GM18873 (cell line): ENCODE data around the gene GOLGA8H.
"Not testable (repeated sequence)": the region's sequence is repeated elsewhere in the genome, so short reads cannot be mapped to it uniquely, and the experiment has no call there.

Experiments
- ATAC-seq: cut with Tn5 transposase; IDR thresholded peaks from one replicate; pipeline ENCODE4 v1.9.1; 2021; ENCODE audit warnings: mild to moderate bottlenecking, moderate library complexity, moderate number of reproducible peaks; ENCODE audit not compliant: unreplicated experiment, low FRiP score

The GOLGA8H gene, protein sequence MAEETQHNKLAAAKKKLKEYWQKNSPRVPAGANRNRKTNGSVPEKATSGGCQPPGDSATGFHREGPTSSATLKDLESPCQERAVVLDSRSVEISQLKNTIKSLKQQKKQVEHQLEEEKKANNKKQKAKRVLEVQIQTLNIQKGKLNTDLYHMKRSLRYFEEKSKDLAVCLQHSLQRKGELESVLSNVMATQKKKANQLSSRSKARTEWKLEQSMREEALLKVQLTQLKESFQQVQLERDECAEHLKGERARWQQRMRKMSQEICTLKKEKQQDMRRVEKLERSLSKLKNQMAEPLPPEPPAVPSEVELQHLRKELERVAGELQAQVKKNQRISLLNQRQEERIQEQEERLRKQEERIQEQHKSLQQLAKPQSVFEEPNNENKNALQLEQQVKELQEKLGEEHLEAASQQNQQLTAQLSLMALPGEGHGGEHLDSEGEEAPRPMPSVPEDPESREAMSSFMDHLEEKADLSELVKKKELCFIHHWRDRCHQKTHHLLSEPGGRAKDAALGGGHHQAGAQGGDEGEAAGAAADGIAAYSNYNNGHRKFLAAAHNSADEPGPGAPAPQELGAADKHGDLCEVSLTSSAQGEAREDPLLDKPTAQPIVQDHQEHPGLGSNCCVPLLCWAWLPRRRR

DNA sequence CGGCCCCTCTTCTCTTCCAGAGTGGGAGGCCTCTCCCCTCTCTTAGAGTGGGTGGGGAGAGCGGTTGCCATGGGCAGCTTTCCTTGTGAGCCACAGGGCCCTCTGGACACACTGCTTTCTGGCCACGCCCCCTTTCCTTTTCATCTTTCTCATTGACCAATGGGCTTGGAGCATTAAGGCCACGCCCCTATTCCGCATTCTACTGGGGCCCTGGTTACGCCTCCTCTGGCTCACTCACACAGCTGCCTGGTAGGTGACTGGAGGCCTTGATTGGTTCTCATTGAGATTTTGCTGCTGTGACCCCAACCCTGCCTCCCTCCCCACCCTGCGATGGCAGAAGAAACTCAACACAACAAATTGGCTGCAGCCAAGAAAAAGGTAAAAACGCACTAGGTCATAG is at the start of gene GOLGA8H:
TSS of gene GOLGA8H (plus strand) at position 233 of the 400 bp plus-strand sequence. CDS start at position 331, 98 bp downstream.
- not testable (repeated sequence) for ATAC-seq

DNA sequence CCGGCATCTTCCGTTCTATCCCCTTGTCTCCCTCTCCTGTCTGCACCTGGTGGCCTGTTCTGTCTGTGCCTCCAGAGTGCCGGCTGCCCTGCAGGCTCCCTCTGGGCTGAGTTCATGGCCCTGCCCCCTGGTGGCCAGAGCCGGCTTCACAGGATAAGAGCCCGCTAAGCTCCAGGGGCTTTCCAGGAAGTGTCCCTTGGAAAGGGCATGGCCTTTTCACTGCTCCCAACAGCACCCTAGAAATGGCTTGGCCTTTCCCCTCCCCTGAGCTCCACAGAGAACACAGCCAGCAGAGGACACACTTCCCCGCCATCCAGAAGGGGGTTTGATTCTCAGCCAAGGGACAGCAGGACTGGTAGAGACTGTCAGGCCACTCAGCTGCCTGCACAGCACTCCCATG is 36.9 kb upstream of the GOLGA8H start:
- not testable (repeated sequence) for ATAC-seq

DNA sequence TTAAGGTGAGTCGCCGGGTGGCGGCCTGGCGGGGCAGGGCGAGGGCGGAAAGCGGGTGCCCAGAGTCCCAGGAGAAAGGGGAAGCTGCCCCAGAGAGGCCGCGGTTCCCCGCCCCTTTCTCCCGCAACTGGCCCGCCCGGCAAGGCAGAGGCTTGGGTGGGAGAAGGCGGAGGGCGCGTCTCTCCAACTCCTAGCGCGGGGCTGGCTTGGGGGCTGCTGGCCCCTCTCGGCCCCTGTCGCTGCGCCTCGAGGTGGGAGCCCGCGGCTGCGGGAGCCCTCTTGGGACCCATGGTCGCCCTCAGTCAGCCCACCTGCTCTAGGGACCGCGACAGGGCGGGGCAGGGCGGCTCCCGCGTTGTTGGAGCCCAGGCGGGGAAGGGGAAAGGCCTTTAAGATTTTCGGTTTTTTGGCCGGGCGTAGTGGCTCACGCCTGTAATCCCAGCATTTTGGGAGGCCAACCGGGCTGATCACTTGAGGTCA is 30.8 kb upstream of the GOLGA8H start:
- ATAC-seq, result not testable (repeated sequence)

DNA sequence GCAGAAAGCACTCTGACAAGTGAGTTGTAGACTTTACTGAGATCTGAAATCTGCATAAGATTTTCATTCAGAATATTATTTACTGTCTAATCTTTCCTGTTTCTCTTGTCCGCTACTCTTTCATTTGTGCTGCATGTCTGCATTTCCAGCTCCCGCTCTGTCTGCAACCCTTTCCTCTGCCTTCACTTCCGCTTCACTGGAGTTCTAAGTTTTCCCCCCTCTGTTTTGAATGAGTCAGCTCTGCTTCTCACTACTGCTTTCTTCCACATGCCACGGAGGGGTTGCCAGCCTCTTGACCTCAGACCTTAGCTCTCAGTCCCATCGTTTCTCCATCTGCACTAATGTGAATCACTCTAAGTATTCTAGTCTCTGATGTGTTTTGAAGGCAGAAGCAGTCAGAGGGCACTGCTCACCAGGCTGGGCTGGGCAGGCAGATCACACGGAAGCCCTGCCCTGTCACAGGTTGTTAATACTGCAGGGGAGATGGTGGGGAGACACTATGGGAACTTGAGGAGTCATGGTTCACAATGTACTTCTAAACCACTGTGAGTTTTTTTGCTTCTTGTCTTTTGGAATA is 24.3 kb upstream of the GOLGA8H start:
- ATAC-seq, result not testable (repeated sequence)

DNA sequence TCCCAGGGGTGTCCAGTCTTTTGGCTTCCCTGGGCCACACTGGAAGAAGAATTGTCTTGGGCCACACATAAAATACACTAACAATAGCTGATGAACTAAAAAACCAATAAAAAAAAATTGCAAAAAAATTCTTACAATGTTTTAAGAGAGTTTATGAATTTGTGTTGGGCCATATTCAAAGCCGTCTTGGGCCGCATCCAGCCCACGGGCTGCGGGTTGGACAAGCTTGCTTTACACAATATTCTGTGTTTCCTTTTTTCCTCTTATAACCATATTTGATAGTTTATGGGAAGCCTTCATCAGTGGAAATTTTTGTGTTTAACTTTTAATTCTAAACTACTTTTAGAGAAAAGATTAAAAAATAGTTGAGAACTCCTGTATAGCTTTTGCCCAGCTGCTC is 23.1 kb upstream of the GOLGA8H start:
- ATAC-seq, result not testable (repeated sequence)

DNA sequence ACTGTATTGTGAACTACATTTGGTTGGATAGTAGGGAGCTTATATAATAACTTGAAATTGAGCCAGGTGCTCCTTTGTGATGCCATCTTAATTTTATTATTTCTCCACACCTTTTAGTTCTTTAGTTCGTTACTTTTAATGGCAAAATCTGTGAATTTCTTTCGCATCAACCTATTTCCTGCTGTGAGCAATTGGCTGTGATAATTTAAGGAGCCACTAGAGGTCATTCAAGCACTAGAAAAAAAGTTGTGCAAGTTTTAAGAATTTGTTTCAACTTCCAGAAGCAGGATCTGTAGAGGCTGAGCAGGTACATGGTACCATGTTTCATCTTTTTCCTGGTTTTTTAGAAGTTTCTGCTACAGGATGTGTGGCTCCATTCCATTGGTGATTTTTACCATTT is 4.9 kb upstream of the GOLGA8H start:
- ATAC-seq, result not testable (repeated sequence)

DNA sequence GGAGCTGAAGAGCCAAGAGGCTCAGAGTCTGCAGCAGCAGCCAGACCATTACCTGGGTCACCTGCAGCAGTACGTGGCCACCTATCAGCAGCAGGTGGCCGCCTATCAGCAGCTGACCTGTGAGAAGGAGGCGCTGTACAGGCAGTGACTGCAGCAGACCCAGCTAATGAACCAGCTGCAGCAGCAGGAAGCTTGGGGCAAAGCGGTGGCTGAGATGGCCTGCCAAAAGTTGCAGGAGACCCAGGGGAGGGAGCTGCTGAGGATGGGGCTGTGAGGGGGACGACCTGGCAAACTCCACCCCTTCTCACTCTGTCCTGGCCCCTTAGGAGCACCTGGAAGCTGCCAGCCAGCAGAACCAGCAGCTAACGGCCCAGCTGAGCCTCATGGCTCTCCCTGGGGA is 8.4 kb downstream of the GOLGA8H start:
- ATAC-seq, result not testable (repeated sequence)

DNA sequence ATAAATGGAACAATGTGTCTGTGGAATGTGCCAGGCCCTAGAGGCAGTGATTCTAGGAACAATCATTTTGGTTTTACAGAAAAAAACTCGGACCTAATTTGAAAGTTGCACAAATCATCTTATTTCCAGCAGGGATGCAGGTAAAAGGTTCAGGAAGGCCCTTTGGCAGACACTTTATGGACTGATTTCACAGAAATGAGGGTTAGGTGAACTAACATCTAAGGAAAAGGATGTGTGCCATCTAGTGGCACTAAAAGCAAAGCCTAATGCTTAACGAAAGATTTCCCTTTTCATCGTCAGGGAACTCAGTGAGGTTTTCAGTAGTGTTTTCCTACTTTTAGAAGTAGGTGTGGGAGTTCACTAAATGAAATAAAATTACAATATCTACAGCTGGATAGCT is 17.5 kb downstream of the GOLGA8H start:
- not testable (repeated sequence) for ATAC-seq

DNA sequence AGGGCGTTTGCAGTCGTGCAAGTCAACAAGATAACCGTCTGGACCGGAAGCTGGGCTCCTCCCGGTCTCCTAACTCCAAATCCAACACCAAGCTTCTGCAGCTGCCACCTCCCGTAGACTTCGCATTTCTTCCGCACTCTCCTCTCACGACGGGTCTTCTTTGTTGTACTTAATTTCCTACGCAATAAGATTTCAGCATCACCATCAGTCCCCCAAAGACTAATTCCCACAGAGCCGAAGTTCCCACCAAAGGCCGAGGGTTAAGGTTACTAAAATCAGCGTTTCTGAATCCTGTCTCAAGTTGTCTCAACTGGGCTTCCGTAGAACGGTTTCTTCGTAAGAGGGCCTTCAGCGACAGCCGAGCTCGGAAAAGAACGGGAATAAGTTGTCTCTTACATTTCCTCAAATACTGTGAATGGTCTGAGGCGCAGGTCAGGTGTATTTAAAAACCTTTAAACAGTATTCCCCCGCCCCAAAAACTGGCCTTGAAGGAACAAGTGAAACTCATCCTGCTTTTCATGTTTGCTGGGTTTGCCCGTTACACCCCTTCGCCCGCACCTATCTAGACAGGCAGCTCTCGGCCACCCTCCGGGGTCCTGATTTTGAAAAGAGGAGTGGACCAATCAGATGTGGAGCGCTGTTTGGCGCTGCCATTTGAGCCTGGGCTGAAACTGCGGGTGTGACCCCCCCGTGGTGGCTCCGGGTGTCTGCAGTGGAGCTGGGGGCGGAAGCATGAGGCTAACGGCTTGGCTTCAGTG is 21.8 kb downstream of the GOLGA8H start, which contains the start of gene ARHGAP11B:
TSS of gene ARHGAP11B (plus strand) at position 693 of the 758 bp plus-strand sequence.
- peak; percentile 87 for ATAC-seq

DNA sequence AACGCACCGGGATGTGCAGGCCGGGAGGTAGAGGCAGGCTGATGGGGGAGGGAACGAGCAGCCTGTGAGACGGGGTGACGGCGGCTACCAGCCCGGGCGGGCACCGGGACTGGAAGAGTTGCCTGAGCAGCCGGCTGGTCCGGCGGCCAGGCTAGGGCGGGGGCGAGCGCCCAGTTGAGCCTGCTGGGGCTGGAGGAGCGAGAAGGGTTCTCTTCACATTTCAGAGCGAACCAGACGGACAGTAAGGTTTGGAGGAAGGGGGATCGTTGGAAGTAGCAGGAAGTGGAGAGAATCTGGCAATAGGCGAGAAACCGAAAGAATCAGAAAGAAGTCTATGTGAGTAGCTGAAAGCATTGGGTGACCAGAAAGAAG is 22.4 kb downstream of the GOLGA8H start:
- ATAC-seq, result not testable (repeated sequence)

DNA sequence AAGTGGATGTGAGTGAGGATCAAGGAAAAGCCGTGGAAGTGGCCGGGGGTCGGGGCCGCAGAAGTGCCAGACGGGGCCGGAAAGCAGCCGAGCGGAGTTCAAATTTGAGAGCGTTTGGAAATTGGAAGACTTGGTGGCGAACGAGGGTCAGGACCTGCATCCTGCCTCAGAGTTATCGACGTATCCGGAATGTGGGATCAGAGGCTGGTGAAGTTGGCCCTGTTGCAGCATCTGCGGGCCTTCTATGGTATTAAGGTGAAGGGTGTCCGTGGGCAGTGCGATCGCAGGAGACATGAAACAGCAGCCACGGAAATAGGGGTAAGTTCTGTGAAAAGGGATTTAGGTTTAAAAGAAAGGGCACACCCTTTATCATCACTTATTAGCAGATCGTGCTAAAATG is 22.8 kb downstream of the GOLGA8H start:
- not testable (repeated sequence) for ATAC-seq

DNA sequence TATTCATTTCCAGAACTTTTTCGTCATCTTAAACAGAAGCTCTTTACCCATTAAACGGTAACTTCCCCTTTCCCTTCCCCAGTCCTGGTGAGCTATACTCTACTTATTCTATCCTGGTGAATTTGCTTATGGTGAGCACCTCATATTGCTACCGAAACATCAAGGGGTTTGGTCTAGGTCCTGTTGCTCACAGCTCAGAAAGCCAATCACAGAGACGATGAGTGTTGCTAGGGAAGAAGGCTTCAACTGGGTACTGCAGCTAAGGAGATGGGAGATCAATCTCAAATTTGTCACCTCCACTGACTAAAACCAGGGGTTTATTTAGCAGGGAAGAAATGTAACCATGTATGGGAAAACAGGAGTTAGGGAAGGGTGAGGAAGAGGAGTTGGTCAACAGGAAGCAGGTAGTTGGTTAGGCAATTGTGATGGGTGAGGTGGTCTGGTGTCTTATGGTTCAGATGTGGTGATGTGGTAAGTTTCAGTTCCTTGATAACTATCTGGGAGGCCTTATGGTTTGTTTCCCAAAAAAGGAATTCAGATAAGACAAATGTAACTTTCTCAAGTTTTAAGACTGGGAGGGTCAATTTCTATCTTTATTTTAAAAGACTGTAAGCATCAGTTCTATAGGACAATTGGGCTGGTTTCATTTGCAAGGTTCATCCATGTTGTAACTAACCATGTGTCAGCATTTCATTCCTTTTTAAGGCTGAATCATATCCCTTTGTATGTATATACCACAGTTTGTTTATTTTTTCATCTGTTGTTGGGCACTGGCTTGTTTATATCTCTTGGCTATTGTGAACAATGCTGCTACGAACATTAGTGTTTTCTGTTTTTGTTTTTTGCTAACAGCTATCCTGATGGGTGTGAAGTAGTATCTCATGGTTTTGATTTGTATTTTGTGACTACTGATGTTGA is 46.4 kb downstream of the GOLGA8H start:
- ATAC-seq, result peak; percentile 67

DNA sequence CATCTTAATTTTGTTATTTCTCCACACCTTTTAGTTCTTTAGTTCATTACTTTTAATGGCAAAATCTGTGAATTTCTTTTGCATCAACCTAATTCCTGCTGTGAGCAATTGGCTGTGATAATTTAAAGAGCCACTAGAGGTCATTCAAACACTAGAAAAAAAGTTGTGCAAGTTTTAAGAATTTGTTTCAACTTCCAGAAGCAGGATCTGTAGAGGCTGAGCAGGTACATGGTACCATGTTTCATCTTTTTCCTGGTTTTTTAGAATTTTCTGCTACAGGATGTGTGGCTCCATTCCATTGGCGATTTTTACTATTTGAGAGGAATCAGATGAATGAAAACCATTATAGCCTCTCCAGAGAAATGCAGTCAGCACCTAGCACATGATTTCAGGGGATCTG is 57.3 kb downstream of the GOLGA8H start:
- ATAC-seq, result not testable (repeated sequence)
